Measurements from ENCODE around the gene URB1.
A peak's percentile ranks its signal among the peaks of the same experiment; 100 is the strongest.

The URB1 gene

DNA sequence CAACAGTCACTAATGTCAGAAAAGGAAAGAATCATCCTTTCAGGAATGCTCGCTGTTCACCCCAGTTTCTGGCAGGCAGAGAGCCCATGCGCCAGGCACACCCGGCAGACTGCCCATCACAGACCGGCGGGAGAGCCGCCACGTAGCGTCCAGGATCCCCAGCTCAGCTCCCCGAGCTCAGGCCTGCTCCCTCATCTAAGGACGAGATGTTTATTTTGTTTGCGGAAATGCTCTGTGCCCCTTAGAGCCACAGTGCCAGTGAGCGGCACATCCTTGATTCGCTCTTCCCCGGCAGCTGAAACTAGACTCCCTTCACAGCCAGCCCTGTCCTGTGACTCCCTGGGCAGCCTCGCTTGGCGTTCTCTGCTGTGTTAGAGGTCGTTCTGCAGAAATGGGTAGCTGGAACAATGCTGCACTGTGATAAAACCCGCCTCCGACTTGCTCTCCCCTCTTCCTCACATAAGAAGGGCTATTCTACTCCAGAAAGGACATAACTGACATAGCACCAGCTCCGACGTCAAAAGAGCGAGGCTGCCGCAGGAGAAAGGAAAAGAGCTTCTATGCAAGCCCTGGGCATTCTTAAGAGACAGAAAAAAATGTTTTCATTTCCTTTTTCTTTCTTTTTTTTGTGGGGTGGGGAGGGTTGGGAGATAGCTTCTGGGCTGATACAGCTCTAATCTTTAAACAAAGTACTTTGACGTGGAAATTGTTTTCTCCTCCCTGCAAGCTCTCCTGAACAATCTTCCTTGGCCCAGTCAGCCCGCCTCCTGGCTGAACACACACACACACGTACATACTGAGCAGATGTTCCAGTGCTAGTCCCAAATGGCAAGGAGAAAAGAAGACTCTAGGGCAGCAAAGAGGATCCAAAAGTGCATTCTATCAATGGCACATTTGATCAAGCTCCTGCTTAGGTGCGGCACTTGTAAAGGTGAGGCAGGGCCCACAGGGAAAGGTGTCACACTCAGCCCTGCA is 56.9 kb downstream of the URB1 start:
- Histone ChIP-seq H4K8ac (ENCODE audit: low read depth, low read length) (no peak overlapping the region), H2BK15ac (replicated peaks; ENCODE audit: low read depth) (no peak overlapping the region), H3K4me3 (ENCODE audit: low read length) (no peak overlapping the region), H3K79me1 (ENCODE audit: low read length) (no peaks in the 10 kb centered on the region), H3K23ac (ENCODE audit: low read length) (no peak overlapping the region), H2BK120ac (ENCODE audit: low read depth, low read length) (no peak overlapping the region), H2AK5ac (ENCODE audit: low read length) (no peak overlapping the region), H3K18ac (ENCODE audit: low read length) (no peak overlapping the region), H3K4ac (ENCODE audit: low read depth, low read length) (no peak overlapping the region), H3K36me3 (ENCODE audit: control insufficient read depth, insufficient read depth, low read length) (peaks cover 7% of the 10 kb centered on the region), H3K9ac (ENCODE audit: low read length) (no peak overlapping the region), H3K27me3 (ENCODE audit: insufficient read depth, low read length, poor library complexity) (no peaks in the 10 kb centered on the region), H4K5ac (ENCODE audit: low read length) (no peak overlapping the region), H3K4me1 (ENCODE audit: control insufficient read depth, low read depth, low read length) (peaks cover 8% of the 10 kb centered on the region), H3K4me2 (ENCODE audit: low read length) (no peak overlapping the region), H2BK5ac (ENCODE audit: low read length) (no peak overlapping the region), H3K27ac (ENCODE audit: low read depth, low read length) (no peak overlapping the region), H3K56ac (ENCODE audit: low read length) (peak overlapping the region; percentile 10), H3K79me2 (ENCODE audit: control insufficient read depth, insufficient read depth, low read length) (no peaks in the 10 kb centered on the region)
- no CpG with 5 or more reads among the region's 27 CpGs for WGBS (ENCODE audit: extremely low coverage, insufficient coverage, low lambda C conversion rate)
- DNase-seq = no peak

DNA sequence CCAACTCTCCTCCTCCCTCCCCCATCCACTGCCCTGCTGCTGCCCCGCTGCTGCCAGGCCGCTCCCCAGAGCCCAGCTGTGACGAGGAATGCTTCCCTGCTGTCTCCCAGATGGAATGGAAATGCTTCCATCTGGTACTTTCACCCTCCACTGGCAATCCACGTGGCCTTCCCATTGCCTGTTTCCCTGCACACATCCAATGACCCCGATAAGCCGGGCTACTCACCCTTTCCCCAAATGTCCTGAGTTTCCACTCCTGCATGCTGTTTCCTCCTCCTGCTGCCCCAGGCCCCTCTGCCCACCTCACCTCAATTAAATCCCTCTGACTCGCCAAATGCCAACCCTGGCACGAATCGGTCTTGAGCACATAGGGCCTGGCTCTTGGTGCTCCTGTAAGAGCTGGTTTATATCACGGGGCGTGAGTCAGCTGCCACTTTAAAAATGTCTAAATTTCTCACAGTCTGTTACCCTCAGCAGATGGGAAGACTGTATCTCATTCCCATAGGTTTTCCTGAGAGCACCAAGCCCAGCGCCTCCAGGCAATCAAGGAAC is 57.8 kb downstream of the URB1 start:
- Histone ChIP-seq H4K5ac (ENCODE audit: low read length) (no peak overlapping the region), H3K27me3 (ENCODE audit: insufficient read depth, low read length, poor library complexity) (no peaks in the 10 kb centered on the region), H3K27ac (ENCODE audit: low read depth, low read length) (no peak overlapping the region), H2BK15ac (replicated peaks; ENCODE audit: low read depth) (no peak overlapping the region), H3K79me2 (ENCODE audit: control insufficient read depth, insufficient read depth, low read length) (no peaks in the 10 kb centered on the region), H3K23ac (ENCODE audit: low read length) (no peak overlapping the region), H3K4me2 (ENCODE audit: low read length) (no peak overlapping the region), H3K18ac (ENCODE audit: low read length) (no peak overlapping the region), H3K36me3 (ENCODE audit: control insufficient read depth, insufficient read depth, low read length) (peaks cover 7% of the 10 kb centered on the region), H4K8ac (ENCODE audit: low read depth, low read length) (no peak overlapping the region), H2BK5ac (ENCODE audit: low read length) (no peak overlapping the region), H3K9ac (ENCODE audit: low read length) (no peak overlapping the region), H2BK120ac (ENCODE audit: low read depth, low read length) (no peak overlapping the region), H3K79me1 (ENCODE audit: low read length) (no peaks in the 10 kb centered on the region), H2AK5ac (ENCODE audit: low read length) (no peak overlapping the region), H3K4me3 (ENCODE audit: low read length) (no peak overlapping the region), H3K4me1 (ENCODE audit: control insufficient read depth, low read depth, low read length) (peaks cover 8% of the 10 kb centered on the region), H3K4ac (ENCODE audit: low read depth, low read length) (no peak overlapping the region), H3K56ac (ENCODE audit: low read length) (no peak overlapping the region)
- no CpG with 5 or more reads among the region's 12 CpGs for WGBS (ENCODE audit: extremely low coverage, insufficient coverage, low lambda C conversion rate)
- DNase-seq = peak; percentile 61

DNA sequence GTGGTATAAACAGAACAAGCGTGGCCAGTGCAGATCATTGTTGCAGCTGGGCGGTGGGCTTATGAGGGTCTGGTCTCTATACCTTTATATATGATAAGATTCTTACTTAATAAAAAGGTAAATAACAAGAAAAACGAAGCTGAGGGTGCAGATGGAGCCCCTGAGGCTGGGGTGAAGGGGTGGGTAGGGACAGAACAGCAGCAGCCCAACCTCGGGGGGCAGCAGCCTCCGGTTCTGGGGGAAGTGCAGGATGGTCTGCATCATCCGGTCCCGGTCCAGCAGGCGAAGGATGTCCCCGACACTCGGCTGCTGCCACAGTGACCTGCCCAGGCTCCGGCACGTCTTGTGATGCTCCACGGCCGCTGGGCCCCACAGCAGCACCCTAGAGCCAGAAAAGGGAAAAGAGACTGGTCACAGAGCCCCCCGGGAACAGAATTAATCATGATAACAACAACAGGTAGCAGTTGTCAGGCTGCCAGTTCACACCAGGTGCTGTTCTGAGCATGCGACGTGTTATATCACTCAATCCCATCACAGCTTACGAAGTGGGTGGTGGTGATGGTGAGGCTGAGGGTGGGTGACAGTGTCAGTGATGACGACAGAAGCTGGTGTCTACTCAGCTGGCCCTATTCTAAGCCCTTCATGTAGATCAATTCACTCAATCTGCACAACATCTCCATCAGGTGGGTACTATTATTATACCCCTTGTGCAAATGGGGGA is 58.7 kb downstream of the URB1 start:
- no peak overlapping the region for H2BK15ac ChIP-seq (replicated peaks; ENCODE audit: low read depth)
- H3K4ac ChIP-seq (ENCODE audit: low read depth, low read length) = no peak overlapping the region
- no peaks in the 10 kb centered on the region for H3K27me3 ChIP-seq (ENCODE audit: insufficient read depth, low read length, poor library complexity)
- no peak overlapping the region for H3K56ac ChIP-seq (ENCODE audit: low read length)
- H3K4me1 ChIP-seq (ENCODE audit: control insufficient read depth, low read depth, low read length) = peaks cover 8% of the 10 kb centered on the region
- H2AK5ac ChIP-seq (ENCODE audit: low read length) = no peak overlapping the region
- no peak overlapping the region for H4K8ac ChIP-seq (ENCODE audit: low read depth, low read length)
- no CpG with 5 or more reads among the region's 19 CpGs for WGBS (ENCODE audit: extremely low coverage, insufficient coverage, low lambda C conversion rate)
- H3K79me2 ChIP-seq (ENCODE audit: control insufficient read depth, insufficient read depth, low read length) = no peaks in the 10 kb centered on the region
- H2BK5ac ChIP-seq (ENCODE audit: low read length) = no peak overlapping the region
- H3K4me2 ChIP-seq (ENCODE audit: low read length) = no peak overlapping the region
- no peak overlapping the region for H3K4me3 ChIP-seq (ENCODE audit: low read length)
- no peak overlapping the region for H2BK120ac ChIP-seq (ENCODE audit: low read depth, low read length)
- H3K27ac ChIP-seq (ENCODE audit: low read depth, low read length) = no peak overlapping the region
- no peak overlapping the region for H3K23ac ChIP-seq (ENCODE audit: low read length)
- H3K79me1 ChIP-seq (ENCODE audit: low read length) = no peaks in the 10 kb centered on the region
- no peak overlapping the region for H3K18ac ChIP-seq (ENCODE audit: low read length)
- H4K5ac ChIP-seq (ENCODE audit: low read length) = no peak overlapping the region
- H3K9ac ChIP-seq (ENCODE audit: low read length) = no peak overlapping the region
- DNase-seq = no peak
- H3K36me3 ChIP-seq (ENCODE audit: control insufficient read depth, insufficient read depth, low read length) = peaks cover 7% of the 10 kb centered on the region

DNA sequence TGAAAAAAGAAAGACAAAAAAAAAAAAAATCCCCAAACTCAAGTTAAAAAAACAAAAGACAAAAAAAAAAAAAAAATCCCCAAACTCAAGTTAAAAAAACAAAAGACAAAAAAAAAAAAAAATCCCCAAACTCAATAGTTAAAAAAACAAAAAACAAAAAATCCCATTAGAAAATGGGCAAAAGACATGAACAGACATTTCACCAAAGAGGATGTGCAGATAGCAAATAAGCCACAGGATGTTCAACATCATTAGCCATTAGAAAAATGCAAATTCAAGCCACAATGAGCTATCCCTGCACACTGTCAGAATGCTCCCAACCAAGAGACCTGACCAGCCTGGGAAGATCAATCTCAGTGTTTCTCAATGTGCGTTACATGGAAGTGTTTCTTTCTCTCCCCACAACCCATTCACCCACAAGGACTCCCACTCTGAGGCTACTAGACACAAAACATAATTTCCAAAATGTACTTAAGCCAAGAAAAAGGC is 60.3 kb downstream of the URB1 start:
- Histone ChIP-seq H3K23ac (ENCODE audit: low read length) (no peak overlapping the region), H3K4me3 (ENCODE audit: low read length) (no peak overlapping the region), H3K4me2 (ENCODE audit: low read length) (no peak overlapping the region), H2AK5ac (ENCODE audit: low read length) (no peak overlapping the region), H2BK15ac (replicated peaks; ENCODE audit: low read depth) (no peak overlapping the region), H4K8ac (ENCODE audit: low read depth, low read length) (no peak overlapping the region), H4K5ac (ENCODE audit: low read length) (no peak overlapping the region), H3K27ac (ENCODE audit: low read depth, low read length) (no peak overlapping the region), H3K4ac (ENCODE audit: low read depth, low read length) (no peak overlapping the region), H3K4me1 (ENCODE audit: control insufficient read depth, low read depth, low read length) (peaks cover 8% of the 10 kb centered on the region), H3K27me3 (ENCODE audit: insufficient read depth, low read length, poor library complexity) (no peaks in the 10 kb centered on the region), H3K18ac (ENCODE audit: low read length) (no peak overlapping the region), H3K56ac (ENCODE audit: low read length) (no peak overlapping the region), H3K9ac (ENCODE audit: low read length) (no peak overlapping the region), H2BK120ac (ENCODE audit: low read depth, low read length) (no peak overlapping the region), H3K36me3 (ENCODE audit: control insufficient read depth, insufficient read depth, low read length) (peaks cover 5% of the 10 kb centered on the region), H2BK5ac (ENCODE audit: low read length) (no peak overlapping the region), H3K79me1 (ENCODE audit: low read length) (no peaks in the 10 kb centered on the region), H3K79me2 (ENCODE audit: control insufficient read depth, insufficient read depth, low read length) (no peaks in the 10 kb centered on the region)
- no peak for DNase-seq
- no CpG with 5 or more reads among the region's 1 CpG for WGBS (ENCODE audit: extremely low coverage, insufficient coverage, low lambda C conversion rate)

DNA sequence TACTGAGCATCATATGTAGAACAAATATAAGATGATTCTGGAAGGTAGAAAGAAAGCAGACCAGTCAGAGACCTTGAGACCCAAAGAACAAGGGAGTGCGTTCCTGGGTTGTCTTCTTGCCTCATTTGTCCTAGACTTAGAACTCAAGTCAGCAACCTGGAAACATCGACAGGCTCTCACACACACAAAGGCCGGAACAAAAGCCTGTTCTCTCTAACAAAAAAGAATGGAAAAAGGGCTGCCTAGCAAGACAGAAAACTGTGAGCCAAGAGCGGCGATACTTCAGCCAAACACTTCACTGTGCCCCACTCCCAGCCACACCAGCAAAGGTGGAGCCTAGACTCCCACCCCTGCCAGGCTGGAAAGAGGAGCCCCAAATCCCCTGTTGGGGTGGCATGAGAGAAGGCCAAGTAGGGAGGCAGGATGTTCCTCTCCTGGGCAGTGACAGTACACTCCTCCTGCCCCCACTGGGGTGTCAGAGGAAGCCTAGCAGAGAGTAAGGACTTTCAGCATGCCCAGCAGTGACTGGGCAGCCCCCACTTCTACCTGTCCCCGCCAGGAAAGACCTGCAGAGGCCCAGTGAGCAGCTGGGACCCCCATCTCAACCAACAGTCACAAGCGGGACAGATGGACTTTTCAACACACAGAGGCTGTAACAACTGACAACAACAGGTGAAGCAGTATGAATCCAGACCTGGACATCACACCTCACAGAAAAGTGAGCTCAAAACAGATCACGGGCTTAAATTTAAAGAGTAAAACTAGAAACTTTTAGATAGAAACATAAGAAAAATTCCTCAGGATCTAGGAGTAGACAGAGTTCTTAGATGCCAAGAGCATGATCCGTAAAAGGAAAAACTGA is 61.1 kb downstream of the URB1 start:
- peaks cover 3% of the 10 kb centered on the region for H3K36me3 ChIP-seq (ENCODE audit: control insufficient read depth, insufficient read depth, low read length)
- peak overlapping the region; percentile 34 for H4K5ac ChIP-seq (ENCODE audit: low read length)
- no peak overlapping the region for H3K4me2 ChIP-seq (ENCODE audit: low read length)
- H3K9ac ChIP-seq (ENCODE audit: low read length) = peak overlapping the region; percentile 14
- H3K79me1 ChIP-seq (ENCODE audit: low read length) = no peaks in the 10 kb centered on the region
- H3K27me3 ChIP-seq (ENCODE audit: insufficient read depth, low read length, poor library complexity) = no peaks in the 10 kb centered on the region
- no peak overlapping the region for H2BK120ac ChIP-seq (ENCODE audit: low read depth, low read length)
- peak overlapping the region; percentile 77 for H2BK5ac ChIP-seq (ENCODE audit: low read length)
- no peaks in the 10 kb centered on the region for H3K79me2 ChIP-seq (ENCODE audit: control insufficient read depth, insufficient read depth, low read length)
- peak overlapping the region; percentile 90 for H2AK5ac ChIP-seq (ENCODE audit: low read length)
- H3K27ac ChIP-seq (ENCODE audit: low read depth, low read length) = peak overlapping the region; percentile 10
- H3K23ac ChIP-seq (ENCODE audit: low read length) = no peak overlapping the region
- no peak overlapping the region for H4K8ac ChIP-seq (ENCODE audit: low read depth, low read length)
- H3K4ac ChIP-seq (ENCODE audit: low read depth, low read length) = peak overlapping the region; percentile 1
- H3K18ac ChIP-seq (ENCODE audit: low read length) = peak overlapping the region; percentile 1
- no peak for DNase-seq
- H3K4me1 ChIP-seq (ENCODE audit: control insufficient read depth, low read depth, low read length) = peaks cover 8% of the 10 kb centered on the region
- H3K56ac ChIP-seq (ENCODE audit: low read length) = peak overlapping the region; percentile 66
- H3K4me3 ChIP-seq (ENCODE audit: low read length) = no peak overlapping the region
- WGBS (ENCODE audit: extremely low coverage, insufficient coverage, low lambda C conversion rate) = no CpG with 5 or more reads among the region's 9 CpGs
- H2BK15ac ChIP-seq (replicated peaks; ENCODE audit: low read depth) = no peak overlapping the region

All from mesendoderm (in vitro differentiated cells).